GM12878 (cell line): ENCODE results near the gene DPAGT1.

Experiments used
- CTCF ChIP-seq, 3 experiments: IDR thresholded peaks in 2 of 3; conservative IDR thresholded peaks in 1 of 3; 2 replicates each; pipeline ENCODE4 v1.5.1; 2011; ENCODE audit warnings: low read depth in 3 of 3, low read length in 3 of 3, mild to moderate bottlenecking in 3 of 3, control low read depth in 2 of 3, moderate library complexity in 2 of 3, inconsistent platforms in 1 of 3, mixed read lengths in 1 of 3; ENCODE audit not compliant: control insufficient read depth in 2 of 3, insufficient read depth in 1 of 3; ENCODE audit errors: extremely low read depth in 1 of 3
- EZH2 ChIP-seq: IDR thresholded peaks from 2 replicates; pipeline ENCODE4 v1.6.1; 2012; ENCODE audit warnings: low read depth, mild to moderate bottlenecking, control low read depth, inconsistent platforms, low read length, borderline replicate concordance; ENCODE audit not compliant: control insufficient read depth
- GABPA ChIP-seq: IDR thresholded peaks from 2 replicates; pipeline ENCODE4 v1.6.1; 2014; ENCODE audit warnings: antibody characterized with exemption, low read depth, mild to moderate bottlenecking, inconsistent platforms
- MYC ChIP-seq: IDR thresholded peaks from 2 replicates; pipeline ENCODE4 v1.6.1; 2011; ENCODE audit warnings: mild to moderate bottlenecking, low read length, moderate library complexity, inconsistent platforms; ENCODE audit not compliant: insufficient read depth, insufficient replicate concordance, insufficient read length, severe bottlenecking
- RFX5 ChIP-seq: IDR thresholded peaks from 2 replicates; pipeline ENCODE4 v1.6.1; 2011; ENCODE audit warnings: low read depth, low read length, improper control_type of control experiment

DNA sequence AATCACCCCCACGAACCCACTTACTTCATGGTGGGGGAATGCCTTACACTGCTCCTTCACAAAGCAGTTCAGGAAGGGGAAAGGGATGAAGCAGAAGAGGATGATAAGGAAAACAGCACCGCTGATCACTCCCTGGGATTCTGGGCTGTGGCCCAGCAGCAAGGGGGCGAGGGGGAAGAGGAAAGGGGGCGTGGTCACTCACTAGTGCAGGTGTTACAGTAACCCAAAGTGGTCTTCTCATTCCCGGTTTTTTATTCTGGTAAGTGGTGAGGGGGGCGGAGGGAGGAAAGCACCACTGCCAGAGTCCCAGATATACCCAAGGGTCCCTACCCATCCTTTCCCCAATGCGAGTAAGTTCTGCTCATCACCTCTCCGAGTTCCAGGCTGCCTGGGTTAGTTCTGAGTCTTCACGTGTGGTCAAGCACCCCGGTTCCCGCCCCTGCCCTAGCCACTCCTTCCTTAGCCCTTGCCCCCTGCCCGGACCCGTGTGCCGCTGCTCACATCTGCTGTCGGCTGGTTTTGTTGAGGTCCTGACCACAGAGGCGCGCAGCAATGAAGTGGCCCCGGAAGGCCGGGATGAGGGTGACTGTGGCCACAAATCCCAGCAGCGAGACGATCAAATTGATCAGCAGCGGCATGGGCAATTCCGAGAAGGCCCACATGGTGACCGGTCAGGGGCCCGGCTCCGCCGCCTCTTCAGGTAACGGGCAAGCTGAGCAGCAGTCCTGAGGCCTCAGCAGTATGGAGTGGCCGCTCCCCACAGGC is 477 bp downstream of the DPAGT1 start:
- TF ChIP-seq GABPA (no peak), RFX5 (no peak), CTCF (IDR thresholded peaks at IDR 0.05 in 2 of 3, conservative IDR thresholded peaks at IDR 0.05 in 1 of 3; ENCODE audit: control insufficient read depth in 2 of 3, extremely low read depth in 1 of 3, insufficient read depth in 1 of 3, low read depth in 3 of 3, low read length in 3 of 3) (peak in 1 of 3 experiments; percentile 9; a peak in 1 of 6 replicates), MYC (no peak), EZH2 (no peak)
